Skeletal muscle satellite cell (primary cell): Measurements from ENCODE around the gene KCNJ5. TPM values are rescaled to one million over a fixed set of nuclear protein-coding genes. Genes with fewer than 3 reads are reported as not detected.

Experiments used
- H3K27me3 ChIP-seq: 2 replicates; pipeline ENCODE4 v1.7.0; 2013; ENCODE audit warnings: low read length; ENCODE audit not compliant: control insufficient read depth, insufficient read depth
- H3K36me3 ChIP-seq: 2 replicates; pipeline ENCODE4 v1.7.0; 2013; ENCODE audit warnings: mild to moderate bottlenecking, control low read depth, low read length; ENCODE audit not compliant: insufficient read depth
- H3K4me1 ChIP-seq: 2 replicates; pipeline ENCODE4 v1.7.0; 2013; ENCODE audit warnings: low read length; ENCODE audit not compliant: control insufficient read depth, insufficient read depth
- H3K4me2 ChIP-seq: 2 replicates; pipeline ENCODE4 v1.7.0; 2013; ENCODE audit warnings: mild to moderate bottlenecking, low read length
- H3K4me3 ChIP-seq: 2 replicates; pipeline ENCODE4 v1.7.0; 2013; ENCODE audit warnings: low read length
- H3K9ac ChIP-seq: 2 replicates; pipeline ENCODE4 v1.7.0; 2013; ENCODE audit warnings: mild to moderate bottlenecking, low read depth, low read length, moderate library complexity
- H3K9me3 ChIP-seq: replicated peaks from 2 replicates; pipeline ENCODE4 v1.7.0; 2013; ENCODE audit warnings: mild to moderate bottlenecking, control low read depth, low read length
- total RNA-seq: library from RNA; depleted of rRNA; stranded (reverse); fragments of >200 nt; gene quantifications from 2 replicates; pipeline ENCODE4 v1.2.3, GENCODE V29; 2012; rRNA removed

KCNJ5 gene
- not detected in 2 replicates for total RNA-seq

DNA sequence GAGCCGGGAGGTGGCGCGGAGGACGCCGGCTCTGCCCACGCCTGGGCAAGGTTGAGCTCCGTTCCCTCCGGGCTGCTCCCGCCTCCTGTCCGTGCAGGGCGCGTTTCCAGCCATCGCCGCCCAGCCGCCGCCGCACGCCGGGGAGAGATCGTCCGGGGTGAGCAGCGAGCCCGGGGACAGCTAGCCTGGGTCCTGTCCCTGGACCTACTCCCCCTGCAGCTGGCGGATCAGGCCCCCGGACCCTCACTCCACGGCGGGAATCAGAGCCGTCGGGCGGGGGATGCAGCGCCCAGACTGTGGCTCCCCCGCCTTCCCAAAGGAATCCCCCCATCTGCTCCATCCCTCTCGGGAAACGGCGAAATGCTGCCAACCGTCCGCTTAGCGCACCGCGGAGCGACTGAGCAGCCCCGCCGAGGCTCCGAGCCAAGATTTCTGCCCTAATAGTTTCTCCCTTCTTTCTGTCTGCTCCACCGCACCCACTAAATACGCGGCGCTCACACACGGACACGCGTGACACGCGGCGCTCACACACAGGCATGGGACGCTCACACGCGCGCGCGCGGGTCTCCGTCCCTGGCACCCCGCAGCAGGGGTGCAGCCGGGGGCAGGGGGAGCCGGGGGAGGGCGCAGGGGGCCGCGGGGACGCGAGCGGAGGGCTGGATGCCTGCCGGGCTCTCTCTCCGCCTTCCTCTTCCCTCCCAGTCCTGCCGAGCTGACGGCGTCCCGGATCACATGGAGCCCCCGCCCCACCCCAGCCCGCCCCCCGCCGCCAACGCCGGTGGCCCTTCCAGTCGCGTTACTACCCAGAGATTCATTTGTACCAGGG is at the start of gene KCNJ5:
Gene KCNJ5 (plus strand): TSS at position 814 of the 826 bp plus-strand sequence. CDS start 19,918 bp downstream, outside the sequence.
- peaks cover 36% of the 10 kb centered on the region for H3K27me3 ChIP-seq
- no peaks in the 10 kb centered on the region for H3K9me3 ChIP-seq
- H3K4me2 ChIP-seq: peak within 1 kb of the TSS; percentile 98
- peak within 1 kb of the TSS; percentile 56 for H3K9ac ChIP-seq
- H3K4me3 ChIP-seq: peak within 1 kb of the TSS; percentile 72
- H3K36me3 ChIP-seq: no peaks in the 10 kb centered on the region
- peaks cover 8% of the 10 kb centered on the region for H3K4me1 ChIP-seq

- Histone ChIP-seq H3K4me2 (no peak overlapping the region), H3K9ac (no peak overlapping the region), H3K27me3 (peaks cover 31% of the 10 kb centered on the region), H3K4me1 (no peaks in the 10 kb centered on the region), H3K4me3 (no peak overlapping the region), H3K36me3 (no peaks in the 10 kb centered on the region), H3K9me3 (no peaks in the 10 kb centered on the region)
Measured at GRCh38 chr11:128841461-128842072, 49.6 kb upstream of the KCNJ5 start.

- Histone ChIP-seq H3K4me1 (no peaks in the 10 kb centered on the region), H3K27me3 (peaks cover 35% of the 10 kb centered on the region), H3K4me2 (no peak overlapping the region), H3K9me3 (no peaks in the 10 kb centered on the region), H3K36me3 (no peaks in the 10 kb centered on the region), H3K4me3 (no peak overlapping the region), H3K9ac (no peak overlapping the region)
Measured at GRCh38 chr11:128843198-128843785, 47.9 kb upstream of the KCNJ5 start.

DNA sequence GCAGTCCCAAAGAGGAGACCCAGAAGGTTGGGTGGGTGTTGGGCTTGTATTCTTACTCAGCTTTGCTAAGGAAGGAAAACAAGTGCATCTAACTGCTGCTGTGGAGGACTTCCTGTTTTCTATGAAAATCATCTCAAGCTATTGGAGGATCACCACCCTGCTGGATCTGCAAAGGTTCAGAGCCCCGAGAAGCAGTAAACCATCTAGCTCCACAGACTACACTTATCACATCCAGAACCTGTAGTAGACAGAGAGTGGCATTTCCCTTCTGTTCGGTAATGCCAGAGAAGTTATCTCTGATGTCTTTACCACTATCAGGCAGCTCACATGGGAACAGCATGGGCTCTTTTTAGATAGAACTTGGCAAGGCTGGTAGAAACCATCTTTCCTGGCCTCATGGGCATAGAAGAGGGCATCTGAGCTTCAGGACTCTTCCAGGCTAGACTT is 45.8 kb upstream of the KCNJ5 start:
- Histone ChIP-seq H3K27me3 (peaks cover 35% of the 10 kb centered on the region), H3K4me1 (no peaks in the 10 kb centered on the region), H3K9ac (no peak overlapping the region), H3K4me2 (no peak overlapping the region), H3K36me3 (no peaks in the 10 kb centered on the region), H3K9me3 (no peaks in the 10 kb centered on the region), H3K4me3 (no peak overlapping the region)

DNA sequence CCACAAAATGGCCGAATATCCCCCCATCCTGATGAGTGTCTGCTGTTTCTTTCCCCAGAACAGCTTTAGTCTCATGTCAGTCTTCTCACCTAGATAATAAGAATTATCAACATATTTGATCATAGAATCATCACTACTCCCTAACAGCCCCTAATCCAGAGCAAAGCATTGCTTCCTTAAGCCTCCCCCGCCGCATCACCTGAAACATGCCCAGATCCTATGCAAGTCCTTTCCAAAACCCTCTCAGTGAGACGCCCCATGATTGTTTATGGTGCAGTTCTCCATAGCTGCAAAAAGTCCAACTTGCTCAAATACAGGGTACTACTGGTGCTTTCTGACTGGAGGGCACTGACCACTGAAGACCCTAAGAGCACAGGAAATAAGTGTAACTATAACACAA is 44.2 kb upstream of the KCNJ5 start:
- no peaks in the 10 kb centered on the region for H3K9me3 ChIP-seq
- H3K4me3 ChIP-seq: no peak overlapping the region
- H3K4me2 ChIP-seq: no peak overlapping the region
- no peaks in the 10 kb centered on the region for H3K36me3 ChIP-seq
- H3K9ac ChIP-seq: no peak overlapping the region
- no peaks in the 10 kb centered on the region for H3K4me1 ChIP-seq
- peaks cover 32% of the 10 kb centered on the region for H3K27me3 ChIP-seq

DNA sequence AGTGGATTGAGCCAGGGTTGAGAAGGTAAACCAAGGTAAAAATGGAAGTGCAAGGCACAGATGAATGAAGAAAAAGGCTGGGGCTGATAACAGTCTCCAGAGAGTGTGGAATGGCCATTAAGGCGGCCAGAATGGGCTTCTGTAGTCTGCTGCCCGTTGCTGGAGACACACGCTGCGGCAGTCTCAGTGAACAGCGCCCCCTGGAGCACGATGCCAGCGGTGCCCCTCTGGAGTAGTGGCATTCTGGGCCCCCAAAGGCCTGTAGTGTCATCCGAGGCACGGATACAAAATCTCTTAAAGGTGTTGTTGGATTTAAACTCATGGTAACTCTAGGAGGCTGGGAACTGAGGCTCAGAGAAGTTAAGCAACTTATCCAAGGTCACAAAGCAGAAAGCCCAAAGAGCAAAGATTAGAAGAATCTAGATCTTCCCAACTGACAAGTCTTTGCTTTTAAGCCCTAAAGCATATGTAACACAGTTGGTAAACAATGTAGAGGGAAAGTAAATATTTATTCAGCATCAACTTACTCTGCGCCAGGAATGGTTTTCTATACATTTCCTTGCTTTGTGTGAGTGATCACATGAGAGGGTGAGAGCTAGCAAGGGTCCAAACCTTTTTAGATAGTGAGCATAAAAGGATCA is 42.2 kb upstream of the KCNJ5 start:
- Histone ChIP-seq H3K27me3 (peaks cover 32% of the 10 kb centered on the region), H3K9ac (no peak overlapping the region), H3K36me3 (no peaks in the 10 kb centered on the region), H3K9me3 (no peaks in the 10 kb centered on the region), H3K4me1 (no peaks in the 10 kb centered on the region), H3K4me2 (no peak overlapping the region), H3K4me3 (no peak overlapping the region)

- H3K36me3 ChIP-seq: no peaks in the 10 kb centered on the region
- peaks cover 21% of the 10 kb centered on the region for H3K27me3 ChIP-seq
- no peak overlapping the region for H3K9ac ChIP-seq
- no peaks in the 10 kb centered on the region for H3K4me1 ChIP-seq
- no peak overlapping the region for H3K4me3 ChIP-seq
- H3K9me3 ChIP-seq: no peaks in the 10 kb centered on the region
- H3K4me2 ChIP-seq: no peak overlapping the region
Measured at GRCh38 chr11:128852327-128853023, 38.7 kb upstream of the KCNJ5 start.

GRCh38 chr11:128853559-128853958 is 37.6 kb upstream of the KCNJ5 start:
- Histone ChIP-seq H3K27me3 (peaks cover 24% of the 10 kb centered on the region), H3K36me3 (no peaks in the 10 kb centered on the region), H3K4me2 (no peak overlapping the region)

GRCh38 chr11:128854841-128855240 is 36.3 kb upstream of the KCNJ5 start:
- no peaks in the 10 kb centered on the region for H3K36me3 ChIP-seq
- no peak overlapping the region for H3K4me2 ChIP-seq
- H3K9ac ChIP-seq: no peak overlapping the region
- H3K27me3 ChIP-seq: peaks cover 28% of the 10 kb centered on the region
- H3K9me3 ChIP-seq: no peaks in the 10 kb centered on the region
- H3K4me3 ChIP-seq: no peak overlapping the region
- no peaks in the 10 kb centered on the region for H3K4me1 ChIP-seq

More at GRCh38 chr11:128853559-128853958, 37.6 kb upstream of the KCNJ5 start:
- no peak overlapping the region for H3K4me3 ChIP-seq
- no peaks in the 10 kb centered on the region for H3K9me3 ChIP-seq
- no peak overlapping the region for H3K9ac ChIP-seq
- H3K4me1 ChIP-seq: no peaks in the 10 kb centered on the region

DNA sequence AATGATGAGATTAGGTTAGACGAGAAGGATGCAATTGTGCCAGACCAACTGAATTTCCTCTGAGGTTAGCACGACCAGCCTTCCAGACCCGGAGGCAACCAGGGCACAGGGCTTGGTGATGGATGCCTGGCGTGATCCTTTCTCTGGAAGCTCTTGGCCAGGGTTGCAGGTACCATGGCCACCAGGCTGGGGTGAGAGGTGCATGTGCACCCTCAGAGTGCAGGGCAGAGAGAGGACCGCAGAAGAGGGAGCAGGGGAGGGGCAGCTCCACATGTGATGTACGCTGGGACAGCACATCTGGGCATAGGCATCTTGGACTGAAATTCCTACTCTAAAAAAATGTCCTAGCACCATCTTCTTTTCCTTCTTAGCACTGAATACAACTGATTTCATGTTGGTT is 34.9 kb upstream of the KCNJ5 start:
- no peaks in the 10 kb centered on the region for H3K36me3 ChIP-seq
- no peak overlapping the region for H3K9ac ChIP-seq
- H3K4me3 ChIP-seq: no peak overlapping the region

DNA sequence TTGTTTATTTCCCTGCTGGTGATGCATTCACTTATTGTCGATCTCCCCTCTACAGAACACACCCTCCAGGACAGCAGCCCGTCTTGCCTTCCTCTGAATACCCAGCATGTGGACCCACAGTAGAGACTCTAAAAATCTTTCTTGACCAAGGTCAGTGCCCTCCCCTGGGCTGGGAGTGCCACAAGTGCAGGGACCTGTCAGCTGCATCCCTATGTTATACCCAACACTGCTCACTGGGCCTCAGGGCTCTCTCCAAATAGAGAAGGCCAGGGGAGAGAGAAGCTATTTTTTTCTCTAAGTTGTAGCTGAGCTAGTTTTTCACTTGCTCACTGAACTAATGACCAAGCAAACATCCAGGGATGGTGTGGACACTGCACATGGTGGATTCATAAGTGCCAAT is 33.8 kb upstream of the KCNJ5 start:
- peaks cover 25% of the 10 kb centered on the region for H3K27me3 ChIP-seq
- peaks cover 10% of the 10 kb centered on the region for H3K4me1 ChIP-seq
- no peak overlapping the region for H3K4me3 ChIP-seq
- no peak overlapping the region for H3K9ac ChIP-seq
- H3K36me3 ChIP-seq: no peaks in the 10 kb centered on the region
- no peak overlapping the region for H3K4me2 ChIP-seq
- no peaks in the 10 kb centered on the region for H3K9me3 ChIP-seq

More for the DNA sequence above, 34.9 kb upstream of the KCNJ5 start:
- Histone ChIP-seq H3K27me3 (peaks cover 28% of the 10 kb centered on the region), H3K9me3 (no peaks in the 10 kb centered on the region), H3K4me2 (no peak overlapping the region), H3K4me1 (peaks cover 10% of the 10 kb centered on the region)
